RWPE1 (cell line): ENCODE measurements around the gene MANSC1.

Experiments
- CTCF ChIA-PET: fragments of 350-600 bp; sonication (Branson Sonifier 250); formaldehyde crosslinking; extraction: SDS; loops from one replicate; lab custom pipeline; 2021; lab: Yijun Ruan, JAX
- POLR2A ChIA-PET: fragments of 400-600 bp; formaldehyde crosslinking; extraction: SDS; loops from one replicate; lab custom pipeline; 2020; ENCODE audit warnings: antibody characterized with exemption; ENCODE audit not compliant: low non-redundant PET; lab: Yijun Ruan, JAX
- DNase-seq: peaks from one replicate; pipeline ENCODE4 v3.0.0; 2012; ENCODE audit warnings: low spot score
- H3K27ac ChIP-seq: fragments of 450-650 bp; 2 replicates; pipeline ENCODE4 v1.5.1; 2017
- TF ChIP-seq, protein P1 (sequence below): fragments of 450-650 bp; conservative IDR thresholded peaks from 2 replicates; pipeline ENCODE4 v1.5.1; 2017; ENCODE audit warnings: low read depth, mild to moderate bottlenecking

The MANSC1 gene

DNA sequence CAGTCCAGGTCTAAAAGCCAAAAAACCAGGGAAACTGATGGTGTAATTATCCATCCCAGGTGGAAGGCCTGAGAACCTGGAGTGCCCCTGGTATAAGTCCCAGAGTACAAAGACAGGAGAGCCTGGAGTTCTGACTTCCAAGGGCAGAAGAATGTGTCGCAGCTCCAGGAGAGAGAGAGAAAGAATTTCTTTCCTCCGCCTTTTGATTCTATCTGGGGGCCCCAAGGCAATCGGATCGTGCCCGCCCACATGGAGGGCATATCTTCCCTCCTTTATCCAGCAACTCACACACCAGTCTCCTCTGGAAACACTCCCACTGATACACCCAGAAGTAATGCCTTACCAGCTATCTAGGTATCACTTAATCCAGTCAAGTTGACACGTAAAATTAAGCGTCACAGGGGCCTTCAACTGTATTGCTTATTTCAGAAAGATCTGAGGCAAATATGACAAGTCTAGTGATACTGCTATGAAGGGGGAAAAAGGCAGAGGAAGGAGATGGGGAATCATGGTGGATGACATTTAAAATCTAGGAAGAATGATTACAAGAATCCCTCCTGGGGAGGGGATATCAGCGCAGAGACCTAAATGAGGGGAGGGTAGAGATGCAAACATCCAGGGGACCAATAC is 52.7 kb downstream of the MANSC1 start:
- H3K27ac ChIP-seq: no peak overlapping the region
- POLR2A ChIA-PET: interaction anchor here (0.7 kb wide), 1 partner anchor 47 kb away, joined by 9 read pairs; no protein-coding TSS in a partner anchor
- TF ChIP-seq, protein P1, sequence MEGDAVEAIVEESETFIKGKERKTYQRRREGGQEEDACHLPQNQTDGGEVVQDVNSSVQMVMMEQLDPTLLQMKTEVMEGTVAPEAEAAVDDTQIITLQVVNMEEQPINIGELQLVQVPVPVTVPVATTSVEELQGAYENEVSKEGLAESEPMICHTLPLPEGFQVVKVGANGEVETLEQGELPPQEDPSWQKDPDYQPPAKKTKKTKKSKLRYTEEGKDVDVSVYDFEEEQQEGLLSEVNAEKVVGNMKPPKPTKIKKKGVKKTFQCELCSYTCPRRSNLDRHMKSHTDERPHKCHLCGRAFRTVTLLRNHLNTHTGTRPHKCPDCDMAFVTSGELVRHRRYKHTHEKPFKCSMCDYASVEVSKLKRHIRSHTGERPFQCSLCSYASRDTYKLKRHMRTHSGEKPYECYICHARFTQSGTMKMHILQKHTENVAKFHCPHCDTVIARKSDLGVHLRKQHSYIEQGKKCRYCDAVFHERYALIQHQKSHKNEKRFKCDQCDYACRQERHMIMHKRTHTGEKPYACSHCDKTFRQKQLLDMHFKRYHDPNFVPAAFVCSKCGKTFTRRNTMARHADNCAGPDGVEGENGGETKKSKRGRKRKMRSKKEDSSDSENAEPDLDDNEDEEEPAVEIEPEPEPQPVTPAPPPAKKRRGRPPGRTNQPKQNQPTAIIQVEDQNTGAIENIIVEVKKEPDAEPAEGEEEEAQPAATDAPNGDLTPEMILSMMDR: no peak
- no peak for DNase-seq
- CTCF ChIA-PET: interaction anchor here (0.6 to 0.9 kb wide), 2 partner anchors 30 to 220 kb away, joined by 3 read pairs; no protein-coding TSS in a partner anchor

DNA sequence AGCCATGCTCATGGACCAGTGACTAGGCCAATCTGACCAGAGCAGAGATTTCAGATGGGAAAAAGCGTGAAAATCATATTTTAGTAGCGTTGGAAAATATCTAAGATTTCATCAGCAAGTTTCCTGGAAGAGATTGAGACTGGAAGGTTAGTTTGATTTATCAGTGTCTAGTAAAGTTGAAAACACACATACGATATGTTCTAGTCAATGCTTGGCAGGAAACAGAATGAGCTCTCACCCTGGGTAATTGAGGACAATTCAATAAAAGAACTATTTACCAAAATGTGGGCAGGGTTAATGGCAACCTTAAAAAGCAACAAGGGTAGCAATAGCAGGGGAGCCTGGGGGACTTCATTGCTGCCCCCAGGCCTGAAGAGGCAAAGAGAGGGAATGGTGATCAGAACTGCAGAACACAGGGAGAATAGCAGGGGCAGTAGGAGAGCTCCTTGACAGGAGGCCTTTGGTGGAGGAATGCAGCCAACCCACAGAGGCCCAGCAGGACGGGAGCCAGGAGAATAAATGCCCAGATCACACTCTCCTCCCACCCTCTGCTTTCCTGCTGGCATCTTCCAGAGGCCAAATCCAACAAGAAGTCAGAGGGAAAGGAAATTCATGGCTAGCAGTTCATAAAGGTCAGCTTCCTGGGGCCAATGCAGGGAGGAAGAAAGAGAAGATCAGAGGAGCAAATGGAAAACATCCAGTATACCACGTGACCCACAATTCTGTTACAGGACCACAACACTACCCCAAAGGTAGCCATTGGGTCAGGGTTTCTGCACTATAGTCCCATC is 55.6 kb downstream of the MANSC1 start:
- no peak for DNase-seq
- H3K27ac ChIP-seq: no peak overlapping the region

DNA sequence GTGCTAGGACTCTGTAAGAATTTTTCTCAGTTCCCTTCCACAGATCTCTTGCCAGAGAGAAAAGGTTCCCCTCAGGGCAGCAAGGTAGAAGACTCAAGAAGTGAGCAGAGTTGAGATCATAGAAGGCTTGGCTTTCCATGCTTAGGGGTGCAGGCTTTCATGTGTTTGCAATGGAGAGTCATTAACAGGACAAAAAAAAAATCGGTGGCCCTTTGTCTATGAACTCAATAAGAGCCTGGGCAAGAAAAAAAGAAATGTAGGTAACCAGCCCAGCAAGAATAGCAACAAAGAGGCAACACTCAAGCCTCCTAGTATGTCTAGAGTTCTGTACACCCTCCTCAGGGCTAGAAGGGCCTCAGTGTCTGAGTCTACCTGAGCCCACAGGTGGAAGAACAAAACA is 59.8 kb downstream of the MANSC1 start:
- H3K27ac ChIP-seq: no peak overlapping the region
- DNase-seq: no peak
- TF ChIP-seq, protein P1: no peak
- ChIA-PET POLR2A (no interaction called here), CTCF (no interaction called here)

More for the DNA sequence above, 55.6 kb downstream of the MANSC1 start:
- POLR2A ChIA-PET: no interaction called here
- TF ChIP-seq, protein P1: no peak
- CTCF ChIA-PET: interaction anchor here (0.7 kb wide), 1 partner anchor 261 kb away, joined by 3 read pairs; no protein-coding TSS in a partner anchor

DNA sequence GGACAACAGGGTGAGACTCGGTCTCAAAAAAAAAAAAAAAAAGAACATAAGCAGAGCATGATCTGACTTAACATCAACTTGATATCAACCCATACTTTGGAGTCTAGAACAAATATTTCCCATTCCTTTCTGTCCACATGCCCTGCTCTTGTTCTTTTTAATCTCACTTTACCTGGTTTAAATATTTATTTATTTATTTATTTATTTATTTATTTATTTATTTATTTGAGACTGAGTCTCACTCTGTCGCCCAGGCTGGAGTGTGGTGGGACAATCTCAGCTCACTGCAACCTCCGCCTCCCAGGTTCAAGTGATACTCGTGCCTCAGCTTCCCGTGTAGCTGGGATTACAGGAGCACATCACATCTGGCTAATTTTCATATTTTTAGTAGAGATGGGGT is 63.6 kb downstream of the MANSC1 start:
- TF ChIP-seq, protein P1: no peak
- no peak overlapping the region for H3K27ac ChIP-seq
- ChIA-PET POLR2A (no interaction called here), CTCF (interaction anchor here (0.6 kb wide), 2 partner anchors 114 to 700 kb away, joined by 3 to 5 read pairs; no protein-coding TSS in a partner anchor)
- no peak for DNase-seq

DNA sequence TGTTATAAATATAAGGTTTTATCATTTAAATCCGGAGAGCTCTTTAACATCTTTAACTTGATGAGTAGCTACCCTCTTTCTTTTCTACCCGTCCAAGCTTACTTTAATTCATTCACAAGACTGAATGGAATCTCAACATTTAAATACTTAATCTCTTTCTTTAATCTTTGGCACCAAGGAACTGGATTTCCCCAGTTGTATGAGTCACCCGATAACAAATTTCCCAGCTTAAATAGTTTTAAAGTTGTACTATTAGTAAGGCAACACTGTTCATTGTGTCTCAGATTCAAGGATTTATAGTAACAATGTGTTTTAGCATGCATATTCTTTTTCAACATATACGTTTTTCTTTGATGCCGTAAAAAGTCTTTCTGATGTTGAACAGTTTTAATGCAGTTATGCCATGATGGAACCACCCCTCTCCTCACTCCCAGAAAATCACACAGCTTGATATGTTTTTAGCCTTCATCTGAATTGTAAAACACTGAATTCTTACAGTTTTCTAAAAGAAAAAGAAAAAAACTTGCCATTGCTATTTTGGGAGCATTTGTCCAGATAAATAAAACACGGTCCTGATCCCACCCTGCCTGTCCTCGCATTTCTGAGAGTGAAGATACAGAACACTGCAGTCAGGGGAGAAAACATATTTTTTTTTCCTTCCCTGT is 67.1 kb downstream of the MANSC1 start:
- no peak overlapping the region for H3K27ac ChIP-seq
- TF ChIP-seq, protein P1: no peak
- ChIA-PET CTCF (no interaction called here), POLR2A (interaction anchor here (0.6 kb wide), 1 partner anchor 75 kb away, joined by 3 read pairs; no protein-coding TSS in a partner anchor)
- peak; percentile 23 for DNase-seq

DNA sequence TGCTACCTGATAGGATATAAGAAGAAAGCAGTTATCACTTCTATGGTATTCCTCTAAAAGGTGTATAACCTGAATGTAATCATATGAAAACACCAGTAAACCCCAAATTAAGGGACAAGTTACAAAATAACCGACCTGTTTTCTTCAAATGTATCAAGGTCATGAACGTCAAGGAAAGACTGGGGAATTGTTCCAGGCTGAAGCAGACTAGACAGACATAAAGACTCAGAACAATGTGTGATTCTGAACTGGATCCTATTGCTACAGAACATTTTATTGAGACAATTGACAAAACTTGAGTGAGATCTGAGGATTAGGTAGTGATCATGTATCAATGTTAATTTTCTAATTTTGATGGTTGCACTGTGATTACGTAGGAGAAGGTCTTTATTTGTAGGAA is 67.8 kb downstream of the MANSC1 start:
- TF ChIP-seq, protein P1: no peak
- CTCF ChIA-PET: no interaction called here
- POLR2A ChIA-PET: interaction anchor here (0.6 kb wide), 1 partner anchor 75 kb away, joined by 3 read pairs; no protein-coding TSS in a partner anchor
- no peak for DNase-seq
- no peak overlapping the region for H3K27ac ChIP-seq
